HG03103 (cell line): ENCODE measurements around the gene GPATCH2.
"Not testable (repeated sequence)": the region's sequence is repeated elsewhere in the genome, so short reads cannot be mapped to it uniquely, and the experiment has no call there.

ENCODE experiments used
- ATAC-seq: cut with Tn5 transposase; IDR thresholded peaks from one replicate; pipeline ENCODE4 v1.9.1; 2021; ENCODE audit warnings: low read depth; ENCODE audit not compliant: unreplicated experiment

GPATCH2 gene

GRCh38 chr1:217585577-217585976, 45.3 kb downstream of the GPATCH2 start:
- ATAC-seq: no peak

GRCh38 chr1:217584286-217584811, 46.5 kb downstream of the GPATCH2 start:
- not testable (repeated sequence) for ATAC-seq

DNA sequence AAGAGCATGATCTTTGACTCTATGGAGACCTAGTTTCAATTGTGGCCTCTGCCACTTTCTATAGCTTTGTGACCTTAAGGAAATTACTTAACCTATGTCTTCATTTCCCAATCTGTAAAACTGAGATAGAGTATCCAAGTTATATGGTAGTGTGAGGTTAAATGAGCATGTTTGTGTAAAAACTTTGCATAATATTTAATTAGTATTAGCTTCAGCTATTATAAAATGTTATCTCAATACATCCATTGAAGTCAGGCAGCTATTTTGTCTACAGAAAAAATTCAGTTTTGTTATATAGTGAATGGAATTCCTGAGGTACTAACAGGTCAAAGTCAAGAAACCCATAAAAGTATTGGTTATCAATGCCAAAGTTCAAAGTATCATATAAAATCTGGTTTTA, 53.6 kb downstream of the GPATCH2 start:
- ATAC-seq: no peak

DNA sequence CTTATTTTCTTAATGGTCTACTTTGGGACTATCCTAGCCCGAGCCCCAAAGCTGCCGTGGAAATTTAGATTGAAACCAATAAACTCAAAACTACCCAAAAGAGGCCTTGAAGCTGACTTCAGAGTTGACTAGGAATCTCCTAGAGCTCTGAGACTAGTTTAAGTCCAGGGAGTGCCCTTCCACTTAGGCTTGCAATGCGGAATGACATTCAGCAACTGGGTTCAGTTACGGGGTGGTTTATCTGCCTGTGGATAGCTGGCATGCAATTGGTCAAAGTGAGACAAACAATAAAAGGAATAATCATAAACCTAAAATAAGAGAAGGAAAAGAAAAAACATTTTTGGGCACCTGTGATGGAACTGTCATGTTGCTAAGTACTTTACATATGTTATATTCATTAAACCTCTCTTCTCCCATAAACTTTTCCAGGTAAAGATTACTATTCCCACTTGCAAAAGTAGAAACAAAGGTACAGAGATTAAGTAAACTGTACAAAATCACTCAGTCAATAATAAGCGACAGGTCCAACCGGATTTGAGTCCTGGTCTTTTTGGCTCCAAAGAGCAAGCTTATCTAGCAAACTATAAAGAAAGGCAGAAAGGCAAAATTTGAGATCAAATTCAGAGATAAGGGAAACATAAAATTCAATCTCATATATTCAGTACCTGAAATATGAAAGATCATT, 56.5 kb downstream of the GPATCH2 start:
- ATAC-seq: no peak

DNA sequence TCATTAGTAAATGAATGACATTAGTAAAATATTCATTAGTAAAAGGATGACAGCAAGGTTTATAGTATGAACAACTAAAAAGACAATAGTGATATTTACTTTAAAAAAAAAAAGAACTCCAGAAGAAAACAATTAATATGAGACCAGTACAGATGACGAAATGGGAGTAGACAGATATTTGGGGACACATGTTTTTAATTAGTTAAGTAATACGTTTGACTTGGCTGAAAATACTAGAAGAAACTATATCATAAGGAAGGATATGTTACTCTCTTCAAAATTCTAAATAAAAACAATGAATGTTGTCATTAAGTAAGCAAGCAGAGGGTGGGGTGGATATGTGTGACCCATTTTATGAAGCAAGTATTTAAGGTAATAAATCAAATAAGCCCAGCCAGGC, 61.9 kb downstream of the GPATCH2 start:
- no peak for ATAC-seq

- ATAC-seq: no peak
Observed at GRCh38 chr1:217568200-217568599, 62.7 kb downstream of the GPATCH2 start.

GRCh38 chr1:217564833-217565232, 66.1 kb downstream of the GPATCH2 start:
- ATAC-seq: no peak

- ATAC-seq: no peak
Observed at GRCh38 chr1:217564207-217564606, 66.7 kb downstream of the GPATCH2 start.

DNA sequence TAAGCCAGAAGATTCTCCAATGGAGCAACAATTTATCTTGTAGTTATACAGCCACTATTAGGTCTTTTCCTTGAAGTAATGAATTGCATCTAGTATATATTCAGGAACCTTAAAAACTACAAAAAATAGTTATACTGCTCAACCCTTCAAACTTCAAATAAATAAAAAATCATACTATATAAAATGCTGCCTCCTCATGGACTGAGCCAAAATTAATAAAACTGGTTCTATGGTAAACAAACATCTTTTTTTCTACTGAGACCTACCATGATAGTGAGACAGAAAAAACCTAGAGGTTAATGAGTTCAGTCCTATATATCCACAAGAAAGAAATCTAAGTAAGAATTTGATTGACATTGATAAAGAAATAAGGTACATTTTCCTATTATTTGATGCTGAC, 67.7 kb downstream of the GPATCH2 start:
- ATAC-seq: no peak

GRCh38 chr1:217562229-217562878, 68.5 kb downstream of the GPATCH2 start:
- ATAC-seq: no peak

DNA sequence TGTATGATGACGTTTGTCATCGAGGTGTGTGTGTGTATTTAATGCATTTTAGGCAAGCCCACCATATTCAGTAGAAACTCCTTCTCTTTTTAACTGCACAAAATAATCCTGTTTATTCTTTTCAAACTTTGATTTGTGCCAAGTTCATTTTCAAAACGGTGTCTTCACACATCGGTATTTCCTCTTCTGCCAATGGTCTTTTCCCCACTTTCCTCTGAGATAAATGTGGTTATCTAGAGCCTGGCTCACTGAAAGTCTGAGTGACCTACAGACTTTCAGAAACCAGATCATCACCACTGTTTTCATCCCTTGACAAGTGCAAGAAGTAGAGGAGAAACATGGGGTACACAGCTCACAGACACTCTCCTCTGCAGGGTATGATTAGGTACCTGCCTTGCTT, 69.4 kb downstream of the GPATCH2 start:
- no peak for ATAC-seq

DNA sequence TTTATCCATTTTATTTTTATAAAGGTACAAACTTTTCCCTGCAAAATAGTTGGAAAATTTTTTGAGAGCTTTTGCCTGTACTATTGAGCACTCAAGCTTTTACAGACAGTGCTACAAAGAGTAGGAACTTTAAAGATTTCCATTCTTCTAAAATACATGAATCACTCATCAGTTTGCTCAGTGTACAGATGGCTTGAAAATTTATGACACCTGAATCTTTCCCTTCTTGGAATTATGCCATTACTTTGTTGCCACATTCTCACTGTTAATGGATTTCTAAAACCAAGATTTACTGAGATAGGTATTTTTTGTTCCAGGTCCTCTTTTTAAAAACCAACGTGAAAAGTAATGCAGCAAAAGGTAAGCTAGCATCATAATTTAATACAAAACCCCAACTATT, 76.0 kb downstream of the GPATCH2 start:
- ATAC-seq: no peak

DNA sequence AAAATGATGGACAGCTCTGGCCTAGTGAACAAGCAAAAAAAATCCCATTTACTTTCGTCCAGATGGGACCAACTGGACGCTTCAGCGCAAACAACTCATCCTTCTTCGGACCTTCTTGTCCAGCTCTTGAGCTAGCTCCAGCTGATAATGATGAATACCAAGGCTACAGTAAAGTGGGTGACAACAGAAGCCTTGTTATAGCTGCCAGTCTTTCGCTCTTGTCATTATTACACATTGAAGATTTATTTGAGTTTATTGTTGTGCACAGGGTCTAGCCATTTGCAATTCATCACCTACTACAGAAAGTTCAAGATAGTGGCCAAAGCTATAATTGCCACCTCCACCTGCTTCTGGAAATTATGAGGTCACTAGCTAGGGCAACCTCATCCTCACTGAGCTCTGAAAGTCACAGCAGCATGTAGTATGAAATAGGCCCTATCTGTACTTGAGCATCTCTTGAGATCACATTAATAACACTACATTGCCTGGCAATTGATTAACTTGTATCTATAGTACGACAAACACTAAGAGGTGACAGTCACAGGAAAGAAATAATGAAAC, 76.9 kb downstream of the GPATCH2 start:
- no peak for ATAC-seq

DNA sequence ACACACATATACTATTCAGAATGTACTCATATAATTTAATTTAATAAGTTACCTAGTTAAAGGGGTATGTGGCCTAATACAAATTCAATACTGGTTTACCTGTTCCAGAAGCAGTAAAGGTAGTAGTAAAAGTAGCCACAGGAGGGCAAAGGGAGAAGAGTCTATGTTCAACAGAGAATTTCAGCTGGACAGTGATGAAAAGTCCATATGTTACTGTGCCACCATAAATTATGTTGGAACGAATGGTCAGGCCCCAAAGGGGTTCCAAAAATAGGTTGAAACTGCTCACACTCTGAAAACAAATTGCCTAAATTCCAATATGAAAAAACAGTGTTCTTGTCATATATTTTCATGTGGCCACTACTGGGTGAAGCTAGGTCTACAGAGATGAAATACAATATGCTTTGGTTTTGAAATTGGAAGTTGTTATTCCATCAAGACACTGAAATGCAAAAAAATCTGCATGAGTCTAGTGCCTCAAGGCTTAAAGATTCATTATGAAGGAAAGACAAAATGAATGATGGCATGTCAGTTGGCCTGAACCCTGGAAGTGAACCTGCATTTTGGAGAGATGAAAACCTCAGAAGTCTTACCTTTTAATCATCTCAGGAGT, 78.4 kb downstream of the GPATCH2 start:
- no peak for ATAC-seq

DNA sequence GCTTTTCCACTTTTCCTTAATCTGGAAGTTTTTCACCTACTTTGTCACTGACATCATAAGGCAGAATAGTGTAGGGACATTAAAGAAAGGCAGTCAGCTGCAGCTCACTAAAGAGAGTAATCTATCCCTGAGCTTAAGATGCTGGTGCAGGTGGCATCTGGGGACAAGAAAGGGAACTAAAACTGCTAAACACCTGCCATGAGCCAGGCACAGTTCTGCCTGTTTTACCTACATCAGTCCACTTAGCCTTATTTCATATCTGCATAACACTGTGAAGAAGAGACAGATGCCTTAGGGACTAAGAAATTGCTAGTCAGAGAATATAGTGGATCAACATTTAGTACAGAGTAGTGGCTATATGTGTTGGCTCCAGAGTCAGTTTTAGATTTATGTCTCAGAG, 88.1 kb downstream of the GPATCH2 start:
- ATAC-seq: peak; percentile 85

DNA sequence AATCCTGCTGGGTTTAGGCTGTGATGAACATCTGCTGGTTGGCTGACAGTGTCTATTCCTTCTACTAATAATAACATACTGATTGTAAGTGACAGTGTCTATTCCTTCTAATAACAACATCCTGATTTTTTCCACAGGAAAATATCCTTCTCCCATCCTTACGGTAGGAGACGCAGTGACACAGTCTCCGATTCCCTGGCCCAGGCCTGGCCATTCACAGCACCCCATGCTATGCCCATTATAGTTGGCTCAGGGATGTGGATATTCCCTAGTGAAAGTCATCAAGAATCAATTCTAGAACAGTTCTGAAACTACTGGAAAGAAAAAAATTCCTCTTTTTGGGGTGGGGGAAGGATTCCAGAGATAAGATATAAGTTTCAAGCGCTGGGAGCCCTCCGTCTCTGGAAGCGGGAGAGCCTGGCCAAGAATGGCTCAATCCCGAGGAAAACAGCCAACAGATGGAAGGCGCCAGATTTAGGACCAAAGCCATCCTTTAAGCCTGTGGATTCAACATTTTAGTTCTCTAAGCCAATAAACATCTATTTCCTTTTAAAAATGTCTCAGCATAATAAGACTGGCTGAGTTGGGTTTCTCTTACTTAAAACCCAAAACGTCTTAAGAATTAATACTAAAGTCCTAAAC, 88.6 kb downstream of the GPATCH2 start:
- ATAC-seq: no peak

GRCh38 chr1:217540321-217540720, 90.6 kb downstream of the GPATCH2 start:
- no peak for ATAC-seq

- ATAC-seq: no peak
Observed at GRCh38 chr1:217539510-217539909, 91.4 kb downstream of the GPATCH2 start.

- ATAC-seq: no peak
Observed at GRCh38 chr1:217535601-217536377, 95.1 kb downstream of the GPATCH2 start.

GRCh38 chr1:217534566-217534965, 96.3 kb downstream of the GPATCH2 start:
- ATAC-seq: no peak
